NCI-H524 (cell line): Measurements from ENCODE around the gene CADM2.

Source experiments
- DNase-seq, 2 experiments: peaks; one replicate each; lab custom pipeline; 2025; lab: John Stamatoyannopoulos, UW

CADM2 gene

GRCh38 chr3:85572426-85572825 lies 613.6 kb downstream of the CADM2 start:
- no peak for DNase-seq

GRCh38 chr3:85572978-85573377 lies 614.2 kb downstream of the CADM2 start:
- no peak for DNase-seq

GRCh38 chr3:85574006-85574705 lies 615.4 kb downstream of the CADM2 start:
- no peak for DNase-seq

- DNase-seq, result peak; percentile 38 to 79
These were observed 617.4 kb downstream of the CADM2 start for GRCh38 chr3:85576091-85576690.

GRCh38 chr3:85576697-85577200 lies 618.0 kb downstream of the CADM2 start:
- DNase-seq, result no peak

- no peak for DNase-seq
These were observed 626.1 kb downstream of the CADM2 start for GRCh38 chr3:85584779-85585356.

- no peak for DNase-seq
These were observed 627.2 kb downstream of the CADM2 start for GRCh38 chr3:85586018-85586417.

GRCh38 chr3:85589145-85589544 lies 630.4 kb downstream of the CADM2 start:
- DNase-seq, result no peak

- peak; percentile 59 to 96 for DNase-seq
These were observed 632.7 kb downstream of the CADM2 start for GRCh38 chr3:85591451-85591850.

- DNase-seq, result no peak
These were observed 633.5 kb downstream of the CADM2 start for GRCh38 chr3:85592256-85592655.

- DNase-seq, result no peak
These were observed 635.9 kb downstream of the CADM2 start for GRCh38 chr3:85594676-85595075.

- no peak for DNase-seq
These were observed 644.6 kb downstream of the CADM2 start for GRCh38 chr3:85603378-85603777.

- peak; percentile 88 to 90 for DNase-seq
These were observed 645.9 kb downstream of the CADM2 start for GRCh38 chr3:85604641-85605040.

- DNase-seq, result peak; percentile 34 to 63
These were observed 646.3 kb downstream of the CADM2 start for GRCh38 chr3:85605066-85605465.

- no peak for DNase-seq
These were observed 667.9 kb downstream of the CADM2 start for GRCh38 chr3:85626662-85627061.

GRCh38 chr3:85627932-85628331 lies 669.1 kb downstream of the CADM2 start:
- DNase-seq, result no peak

GRCh38 chr3:85631070-85631469 lies 672.3 kb downstream of the CADM2 start:
- DNase-seq, result no peak

GRCh38 chr3:85632921-85633320 lies 674.1 kb downstream of the CADM2 start:
- no peak for DNase-seq

- DNase-seq, result no peak
These were observed 693.6 kb downstream of the CADM2 start for GRCh38 chr3:85652360-85652759.

- no peak for DNase-seq
These were observed 701.7 kb downstream of the CADM2 start for GRCh38 chr3:85660451-85660850.

- no peak for DNase-seq
These were observed 703.7 kb downstream of the CADM2 start for GRCh38 chr3:85662462-85662861.

GRCh38 chr3:85667744-85668143 lies 709.0 kb downstream of the CADM2 start:
- DNase-seq, result no peak

- DNase-seq, result no peak
These were observed 711.9 kb downstream of the CADM2 start for GRCh38 chr3:85670634-85671205.
